Stimulated activated CD8-positive, alpha-beta memory T cell treated with anti-CD3 and anti-CD28 coated beads, Interleukin-15, amount 100 ng/mL, for 24 hours (primary cell): ENCODE results near the gene PKP2.

ENCODE experiments used
- DNase-seq: peaks from one replicate; pipeline ENCODE4 v3.0.0-alpha.2; 2020; ENCODE audit warnings: low read depth

PKP2 gene

DNA sequence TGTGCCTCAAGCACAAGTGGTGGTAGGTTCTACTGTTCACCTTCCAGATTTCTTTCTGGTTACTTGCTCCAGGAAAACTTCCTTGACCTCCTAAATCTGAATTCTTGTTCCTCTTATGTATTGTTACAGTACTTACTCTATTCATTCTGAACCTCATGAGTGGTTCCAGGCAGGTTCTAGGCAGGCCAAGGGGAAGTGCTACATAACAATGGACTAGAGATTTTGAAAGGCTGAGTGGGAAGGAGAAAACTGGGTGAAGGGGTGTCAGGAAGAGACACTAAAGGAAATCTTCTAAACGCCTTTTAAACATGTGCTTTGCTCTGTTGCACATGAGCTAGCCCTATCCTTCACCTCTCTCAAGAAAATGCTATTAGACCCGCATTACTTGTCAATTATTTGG lies 142.5 kb downstream of the PKP2 start:
- no peak for DNase-seq

GRCh38 chr12:32753605-32754004 lies 143.0 kb downstream of the PKP2 start:
- DNase-seq = no peak

GRCh38 chr12:32743264-32743663 lies 153.3 kb downstream of the PKP2 start:
- DNase-seq = no peak

- DNase-seq = no peak
These were observed 154.4 kb downstream of the PKP2 start for GRCh38 chr12:32742133-32742532.
